Progenitor cell of endocrine pancreas (in vitro differentiated cells): ENCODE results near the gene RNU5B-1. TPM values are rescaled to one million over a fixed set of nuclear protein-coding genes. Genes with fewer than 3 reads are reported as not detected.

Source experiments
- DNase-seq: peaks from one replicate; pipeline ENCODE4 v3.0.0; 2021; ENCODE audit warnings: low spot score; ENCODE audit not compliant: unreplicated experiment
- H3K27ac Mint-ChIP-seq: 2 replicates; pipeline ENCODE4 v1.8.0; 2021; ENCODE audit warnings: mild to moderate bottlenecking, moderate library complexity, mixed read lengths
- H3K27me3 Mint-ChIP-seq: 2 replicates; pipeline ENCODE4 v1.8.0; 2021; ENCODE audit warnings: mixed read lengths
- H3K36me3 Mint-ChIP-seq: 2 replicates; pipeline ENCODE4 v1.8.0; 2022; ENCODE audit warnings: mixed read lengths; ENCODE audit not compliant: insufficient read depth
- H3K4me1 Mint-ChIP-seq: 2 replicates; pipeline ENCODE4 v1.8.0; 2021; ENCODE audit warnings: low read depth, mixed read lengths
- H3K4me3 Mint-ChIP-seq: 2 replicates; pipeline ENCODE4 v1.8.0; 2021; ENCODE audit warnings: low read depth, mild to moderate bottlenecking, moderate library complexity, mixed read lengths
- H3K9me3 Mint-ChIP-seq: 2 replicates; pipeline ENCODE4 v1.8.0; 2021; ENCODE audit warnings: low read depth, mixed read lengths
- long read RNA-seq: library from polyadenylated mRNA; unstranded; transcript quantifications from one replicate; pipeline ENCODE4 v2.0.0, GENCODE V29; 2020
- total RNA-seq: library from RNA; stranded (reverse); gene quantifications from 2 replicates; pipeline ENCODE4 v1.2.1, GENCODE V29; 2021
- TF ChIP-seq, protein P1 (sequence below): fragments of 200-600 bp; sonication (generic); IDR thresholded peaks from one replicate; pipeline ENCODE4 v1.5.0; 2021; ENCODE audit warnings: antibody characterized with exemption, mild to moderate bottlenecking; ENCODE audit not compliant: unreplicated experiment

Gene RNU5B-1
- total RNA-seq = 41.3 and 48.7 TPM in 2 replicates
- long read RNA-seq = 0 reads

DNA sequence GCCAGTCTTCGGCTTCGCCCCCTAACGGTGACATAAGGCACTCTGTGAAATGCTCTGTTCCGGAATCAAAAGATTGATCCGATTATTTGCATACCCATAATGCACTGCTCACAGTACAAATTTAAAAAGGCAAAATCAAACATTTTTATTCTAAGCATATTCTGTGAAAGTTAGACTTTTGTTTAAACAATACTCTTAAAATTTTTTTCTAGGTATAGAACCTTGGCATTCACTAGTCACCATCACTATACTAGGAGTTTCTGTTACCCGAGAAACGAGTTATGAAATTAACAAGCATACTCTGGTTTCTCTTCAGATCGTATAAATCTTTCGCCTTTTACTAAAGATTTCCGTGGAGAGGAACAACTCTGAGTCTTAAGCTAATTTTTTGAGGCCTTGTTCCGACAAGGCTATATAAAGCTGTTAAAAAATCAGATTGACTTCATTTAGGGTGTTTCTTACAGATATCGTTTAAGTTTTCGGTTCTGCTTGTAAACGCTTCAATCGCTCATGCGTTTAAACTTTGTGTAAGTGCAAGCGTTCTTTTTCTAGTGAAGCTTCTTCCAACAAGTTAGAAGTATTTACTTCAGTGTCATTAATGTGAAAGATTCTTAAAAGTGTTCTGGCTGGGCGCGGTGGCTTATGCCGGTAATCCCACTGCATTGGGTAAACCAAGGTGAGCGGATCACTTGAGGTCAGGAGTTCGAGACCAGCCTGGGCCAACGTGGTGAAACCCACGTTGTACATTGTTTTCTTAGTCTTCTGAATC, at the start of gene RNU5B-1:
Gene RNU5B-1 (plus strand): TSS at position 297 of the 769 bp plus-strand sequence.
- Mint-ChIP-seq H3K27me3 (no peaks in the 10 kb centered on the region), H3K36me3 (no peaks in the 10 kb centered on the region), H3K27ac (peak within 1 kb of the TSS; percentile 100), H3K9me3 (no peaks in the 10 kb centered on the region), H3K4me1 (peaks cover 3% of the 10 kb centered on the region), H3K4me3 (peak within 1 kb of the TSS; percentile 78)
- TF ChIP-seq, protein P1, sequence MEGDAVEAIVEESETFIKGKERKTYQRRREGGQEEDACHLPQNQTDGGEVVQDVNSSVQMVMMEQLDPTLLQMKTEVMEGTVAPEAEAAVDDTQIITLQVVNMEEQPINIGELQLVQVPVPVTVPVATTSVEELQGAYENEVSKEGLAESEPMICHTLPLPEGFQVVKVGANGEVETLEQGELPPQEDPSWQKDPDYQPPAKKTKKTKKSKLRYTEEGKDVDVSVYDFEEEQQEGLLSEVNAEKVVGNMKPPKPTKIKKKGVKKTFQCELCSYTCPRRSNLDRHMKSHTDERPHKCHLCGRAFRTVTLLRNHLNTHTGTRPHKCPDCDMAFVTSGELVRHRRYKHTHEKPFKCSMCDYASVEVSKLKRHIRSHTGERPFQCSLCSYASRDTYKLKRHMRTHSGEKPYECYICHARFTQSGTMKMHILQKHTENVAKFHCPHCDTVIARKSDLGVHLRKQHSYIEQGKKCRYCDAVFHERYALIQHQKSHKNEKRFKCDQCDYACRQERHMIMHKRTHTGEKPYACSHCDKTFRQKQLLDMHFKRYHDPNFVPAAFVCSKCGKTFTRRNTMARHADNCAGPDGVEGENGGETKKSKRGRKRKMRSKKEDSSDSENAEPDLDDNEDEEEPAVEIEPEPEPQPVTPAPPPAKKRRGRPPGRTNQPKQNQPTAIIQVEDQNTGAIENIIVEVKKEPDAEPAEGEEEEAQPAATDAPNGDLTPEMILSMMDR = peak; percentile 90
- DNase-seq = peak; percentile 53

DNA sequence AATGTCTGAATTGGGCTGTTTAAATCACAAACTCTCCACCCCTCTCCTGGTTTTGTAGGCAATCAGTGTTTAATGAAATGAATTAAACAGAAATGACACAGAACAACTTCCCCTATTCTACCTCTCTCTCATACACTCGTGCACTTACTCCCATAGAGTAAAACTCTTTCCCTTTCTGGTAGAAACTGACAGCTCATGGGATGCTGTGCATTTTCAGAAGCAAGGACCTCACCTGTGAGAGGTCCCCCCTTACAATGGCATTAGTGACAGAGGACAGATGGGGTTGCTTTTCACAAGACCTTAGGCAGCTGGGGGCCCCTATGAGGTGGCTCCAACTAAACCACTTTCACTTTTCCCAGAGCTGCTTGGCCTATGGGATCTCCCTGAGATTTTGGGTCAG, 49.7 kb upstream of the RNU5B-1 start:
- H3K27ac Mint-ChIP-seq = no peak overlapping the region
- TF ChIP-seq, protein P1 = no peak
- peaks cover 9% of the 10 kb centered on the region for H3K36me3 Mint-ChIP-seq
- no peak for DNase-seq
- no peaks in the 10 kb centered on the region for H3K9me3 Mint-ChIP-seq
- no peaks in the 10 kb centered on the region for H3K27me3 Mint-ChIP-seq
- H3K4me1 Mint-ChIP-seq = peaks cover 6% of the 10 kb centered on the region
- H3K4me3 Mint-ChIP-seq = no peak overlapping the region

- TF ChIP-seq, protein P1 = no peak
- H3K4me3 Mint-ChIP-seq = no peak overlapping the region
- H3K36me3 Mint-ChIP-seq = peaks cover 11% of the 10 kb centered on the region
- H3K27ac Mint-ChIP-seq = no peak overlapping the region
- DNase-seq = no peak
- H3K9me3 Mint-ChIP-seq = no peaks in the 10 kb centered on the region
- no peaks in the 10 kb centered on the region for H3K27me3 Mint-ChIP-seq
- H3K4me1 Mint-ChIP-seq = peaks cover 6% of the 10 kb centered on the region
These were observed 48.9 kb upstream of the RNU5B-1 start for GRCh38 chr15:65255486-65256140.

DNA sequence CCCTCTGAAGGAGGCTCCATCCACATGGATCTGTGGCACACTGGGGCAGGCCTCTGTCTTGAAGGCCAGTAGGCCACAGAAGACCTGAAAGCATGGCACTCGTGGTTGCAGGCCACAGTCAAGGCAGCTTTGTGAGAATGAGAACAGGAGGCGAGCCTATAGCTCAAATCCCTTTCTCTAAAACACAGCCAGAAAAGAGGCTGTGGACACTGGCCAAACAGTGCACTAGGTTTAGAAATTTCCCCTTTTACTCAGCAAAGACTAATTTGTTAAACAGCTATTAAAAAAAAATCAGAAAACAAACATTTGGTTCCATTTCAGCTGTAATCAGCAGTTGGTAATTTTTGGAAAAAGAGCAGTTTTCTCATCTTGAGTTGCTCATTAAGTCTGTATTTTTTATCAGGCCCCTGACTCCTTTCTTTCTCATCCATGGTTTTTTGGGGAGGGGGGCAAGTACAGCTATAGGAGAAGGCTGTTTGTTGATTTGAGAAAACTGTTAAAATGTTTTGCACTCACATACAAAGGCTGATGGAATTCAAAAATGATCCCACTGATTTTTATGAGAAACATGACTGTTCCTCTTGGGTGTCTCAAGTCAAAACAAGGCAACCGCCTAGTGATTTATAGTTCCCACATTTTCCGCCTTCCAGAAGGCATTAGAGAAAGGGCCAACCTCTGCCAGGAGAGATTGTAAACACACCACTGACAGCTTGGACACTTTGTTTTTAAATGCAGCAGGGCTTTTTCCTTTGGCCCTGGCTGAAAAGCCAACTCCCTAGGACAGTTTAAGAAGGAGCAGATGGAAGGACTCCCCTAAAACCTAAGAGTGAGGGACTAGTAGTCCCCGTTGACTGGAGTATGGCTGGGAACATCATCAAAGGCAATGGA, 45.9 kb upstream of the RNU5B-1 start:
- Mint-ChIP-seq H3K4me1 (peaks cover 6% of the 10 kb centered on the region), H3K9me3 (no peaks in the 10 kb centered on the region), H3K36me3 (peaks cover 15% of the 10 kb centered on the region), H3K4me3 (no peak overlapping the region), H3K27ac (no peak overlapping the region), H3K27me3 (no peaks in the 10 kb centered on the region)
- TF ChIP-seq, protein P1 = no peak
- DNase-seq = no peak

DNA sequence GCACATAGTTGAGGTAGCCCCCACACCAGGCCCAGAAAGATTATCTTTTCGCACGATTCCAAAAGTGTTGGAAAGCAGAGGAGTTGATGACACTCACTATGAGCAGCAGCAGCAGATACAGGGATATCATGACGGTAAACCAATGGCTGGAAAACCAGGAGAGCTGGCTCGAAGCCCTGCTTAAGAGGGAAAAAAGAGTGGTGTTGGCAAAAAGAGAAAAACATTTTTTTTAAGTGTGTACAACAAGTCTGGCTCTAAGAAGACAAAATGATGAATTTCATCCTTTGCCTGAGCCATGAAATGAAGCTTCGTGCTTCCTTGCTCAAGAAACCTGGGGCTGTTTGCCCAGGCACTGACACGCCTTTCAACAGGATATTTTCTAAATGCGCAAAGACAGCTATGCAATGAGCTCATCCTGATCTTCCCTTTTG, 45.1 kb upstream of the RNU5B-1 start:
- H3K27ac Mint-ChIP-seq = no peak overlapping the region

More for the DNA sequence above, 45.1 kb upstream of the RNU5B-1 start:
- Mint-ChIP-seq H3K36me3 (peaks cover 13% of the 10 kb centered on the region), H3K9me3 (no peaks in the 10 kb centered on the region), H3K27me3 (no peaks in the 10 kb centered on the region), H3K4me3 (no peak overlapping the region), H3K4me1 (peaks cover 6% of the 10 kb centered on the region)
- no peak for DNase-seq
- TF ChIP-seq, protein P1 = no peak
